ENCODE results near the gene PSME1. TPM values are rescaled to one million over a fixed set of nuclear protein-coding genes. Genes with fewer than 3 reads are reported as not detected.
A peak's percentile ranks its signal among the peaks of the same experiment; 100 is the strongest.

Gene PSME1
- total and polyA plus RNA-seq, 10 of the 15 experiments (the other 5 are each of a cell fraction or from before 2014, with no cell fraction given) = 250 to 1,378 (median 412) TPM

- no peak for TF ChIP-seq STAT1 (conservative IDR thresholded peaks at IDR 0.05)
- peak; percentile 52; the same call in 1 of the 2 replicates for TF ChIP-seq MXI1 (IDR thresholded peaks at IDR 0.05; ENCODE audit: low read depth, low read length)
- TF ChIP-seq DPF2 (IDR thresholded peaks at IDR 0.05) = no peak
- peak; percentile 38; the same call in 1 of the 2 replicates for TF ChIP-seq CREB1 (IDR thresholded peaks at IDR 0.05; ENCODE audit: low read depth)
- TF ChIP-seq EED (IDR thresholded peaks at IDR 0.05; ENCODE audit: low read depth) = no peak
- 0 out of 2 replicates have a peak, but pooled peaks have one; percentile 50 for TF ChIP-seq SIN3A (IDR thresholded peaks at IDR 0.05; ENCODE audit: low read depth, low read length)
- TF ChIP-seq TCF12 (IDR thresholded peaks at IDR 0.05; ENCODE audit: low read depth, low read length) = 0 out of 2 replicates have a peak, but pooled peaks have one; percentile 37
- TF ChIP-seq POLR2AphosphoS5 (IDR thresholded peaks at IDR 0.05; ENCODE audit: low read length) = peak; percentile 81
- no peak for TF ChIP-seq CBX3 (IDR thresholded peaks at IDR 0.05; ENCODE audit: borderline replicate concordance, low read depth)
- no peak for TF ChIP-seq SREBF2 (IDR thresholded peaks at IDR 0.05; ENCODE audit: low read length)
- no peak for TF ChIP-seq GABPA (IDR thresholded peaks at IDR 0.05; ENCODE audit: low read depth)
- 0 out of 2 replicates have a peak, but pooled peaks have one; percentile 59 for TF ChIP-seq NKRF (conservative IDR thresholded peaks at IDR 0.05)
- TF ChIP-seq SIX5 (IDR thresholded peaks at IDR 0.05; ENCODE audit: low read depth, low read length, severe bottlenecking) = no peak
- TF ChIP-seq PML (IDR thresholded peaks at IDR 0.05; ENCODE audit: low read length) = 0 out of 2 replicates have a peak, but pooled peaks have one; percentile 15
- no peak for TF ChIP-seq SKIL (IDR thresholded peaks at IDR 0.05; ENCODE audit: low read depth, poor library complexity, severe bottlenecking)
- peak; percentile 35 for TF ChIP-seq KLF5 (IDR thresholded peaks at IDR 0.05; ENCODE audit: partially characterized antibody)
- peak; percentile 37 for TF ChIP-seq NBN (IDR thresholded peaks at IDR 0.05)
- TF ChIP-seq SMC3 (IDR thresholded peaks at IDR 0.05; ENCODE audit: borderline replicate concordance, low read length) = no peak
- no peak for TF ChIP-seq STAT3 (IDR thresholded peaks at IDR 0.05; ENCODE audit: low read depth, low read length)
- peak; percentile 38 for TF ChIP-seq MEF2B (IDR thresholded peaks at IDR 0.05; ENCODE audit: partially characterized antibody, poor library complexity, severe bottlenecking)
- TF ChIP-seq PKNOX1 (IDR thresholded peaks at IDR 0.05) = peak; percentile 33
- no peak for TF ChIP-seq NFXL1 (IDR thresholded peaks at IDR 0.05; ENCODE audit: borderline replicate concordance)
- no peak for TF ChIP-seq JUNB (IDR thresholded peaks at IDR 0.05)
- TF ChIP-seq MTA3 (IDR thresholded peaks at IDR 0.05; ENCODE audit: borderline replicate concordance, low read length) = no peak; the same call in 1 of the 2 replicates
- no peak for TF ChIP-seq TCF7 (IDR thresholded peaks at IDR 0.05; ENCODE audit: borderline replicate concordance)
- TF ChIP-seq SP1 (IDR thresholded peaks at IDR 0.05; ENCODE audit: low read depth, low read length) = peak; percentile 82
Measured at GRCh38 chr14:24171422-24172260, 35.6 kb downstream of the PSME1 start, which contains the start of gene REC8 (continued).
